Nephron (organoid): ENCODE measurements around the gene PCNX2.

ENCODE experiments used
- H3K27ac Mint-ChIP-seq, 3 experiments: 2 replicates each; pipeline ENCODE4 v1.8.0; 2020; ENCODE audit warnings: mixed read lengths in 3 of 3, mild to moderate bottlenecking in 2 of 3, moderate library complexity in 1 of 3
- H3K27me3 Mint-ChIP-seq: 2 replicates; pipeline ENCODE4 v1.8.0; 2021; ENCODE audit warnings: low read depth, mild to moderate bottlenecking, moderate library complexity, mixed read lengths
- H3K36me3 Mint-ChIP-seq: 2 replicates; pipeline ENCODE4 v1.8.0; 2020; ENCODE audit warnings: low read depth, mixed read lengths
- H3K4me1 Mint-ChIP-seq: 2 replicates; pipeline ENCODE4 v1.8.0; 2020; ENCODE audit warnings: mixed read lengths
- H3K4me3 Mint-ChIP-seq, 3 experiments: 2 replicates each; pipeline ENCODE4 v1.8.0; 2020; ENCODE audit warnings: mild to moderate bottlenecking in 3 of 3, mixed read lengths in 3 of 3, moderate library complexity in 2 of 3
- H3K9me3 Mint-ChIP-seq: 2 replicates; pipeline ENCODE4 v1.8.0; 2020; ENCODE audit warnings: mixed read lengths
- TF ChIP-seq, protein P1 (sequence below), 3 experiments: fragments of 200-600 bp; sonication (generic); IDR thresholded peaks; one replicate each; pipeline ENCODE4 v1.5.0; 2021; ENCODE audit warnings: antibody characterized with exemption in 3 of 3; ENCODE audit not compliant: unreplicated experiment in 3 of 3

Gene PCNX2

GRCh38 chr1:233261695-233262094 is 33.8 kb downstream of the PCNX2 start:
- TF ChIP-seq, protein P1, sequence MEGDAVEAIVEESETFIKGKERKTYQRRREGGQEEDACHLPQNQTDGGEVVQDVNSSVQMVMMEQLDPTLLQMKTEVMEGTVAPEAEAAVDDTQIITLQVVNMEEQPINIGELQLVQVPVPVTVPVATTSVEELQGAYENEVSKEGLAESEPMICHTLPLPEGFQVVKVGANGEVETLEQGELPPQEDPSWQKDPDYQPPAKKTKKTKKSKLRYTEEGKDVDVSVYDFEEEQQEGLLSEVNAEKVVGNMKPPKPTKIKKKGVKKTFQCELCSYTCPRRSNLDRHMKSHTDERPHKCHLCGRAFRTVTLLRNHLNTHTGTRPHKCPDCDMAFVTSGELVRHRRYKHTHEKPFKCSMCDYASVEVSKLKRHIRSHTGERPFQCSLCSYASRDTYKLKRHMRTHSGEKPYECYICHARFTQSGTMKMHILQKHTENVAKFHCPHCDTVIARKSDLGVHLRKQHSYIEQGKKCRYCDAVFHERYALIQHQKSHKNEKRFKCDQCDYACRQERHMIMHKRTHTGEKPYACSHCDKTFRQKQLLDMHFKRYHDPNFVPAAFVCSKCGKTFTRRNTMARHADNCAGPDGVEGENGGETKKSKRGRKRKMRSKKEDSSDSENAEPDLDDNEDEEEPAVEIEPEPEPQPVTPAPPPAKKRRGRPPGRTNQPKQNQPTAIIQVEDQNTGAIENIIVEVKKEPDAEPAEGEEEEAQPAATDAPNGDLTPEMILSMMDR (IDR thresholded peaks at IDR 0.05; ENCODE audit: unreplicated experiment in 3 of 3) = no peak
- H3K27ac Mint-ChIP-seq = peak overlapping the region; percentile 49 to 81 (median 76)
- H3K27me3 Mint-ChIP-seq = no peaks in the 10 kb centered on the region
- no peaks in the 10 kb centered on the region for H3K9me3 Mint-ChIP-seq
- peaks cover 26% of the 10 kb centered on the region for H3K36me3 Mint-ChIP-seq
- H3K4me3 Mint-ChIP-seq = no peak overlapping the region
- H3K4me1 Mint-ChIP-seq = no peaks in the 10 kb centered on the region

- Mint-ChIP-seq H3K27ac (peak overlapping the region; percentile 49 to 81 (median 76)), H3K27me3 (no peaks in the 10 kb centered on the region), H3K4me1 (no peaks in the 10 kb centered on the region), H3K36me3 (peaks cover 26% of the 10 kb centered on the region), H3K9me3 (no peaks in the 10 kb centered on the region), H3K4me3 (no peak overlapping the region)
- TF ChIP-seq, protein P1 (IDR thresholded peaks at IDR 0.05; ENCODE audit: unreplicated experiment in 3 of 3) = no peak
Measured at GRCh38 chr1:233261206-233261605, 34.3 kb downstream of the PCNX2 start.

DNA sequence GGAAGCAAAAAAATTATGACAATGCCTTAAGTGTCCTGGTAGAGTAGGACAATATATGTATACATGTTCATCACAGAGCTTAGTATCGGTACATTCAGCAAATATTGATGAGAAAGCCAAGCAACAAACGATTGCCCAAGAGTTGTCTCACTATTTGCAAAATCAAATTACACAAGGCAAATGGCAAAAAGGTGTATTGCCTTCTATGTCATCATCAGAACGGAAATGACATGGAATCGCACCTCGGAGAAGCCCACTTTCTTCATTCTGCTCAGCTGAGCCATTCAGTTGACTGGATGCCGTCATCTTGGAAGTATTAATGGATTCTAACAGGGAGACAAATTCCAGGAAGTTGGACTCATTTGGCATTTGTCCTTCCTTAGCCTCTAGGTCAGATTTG is 37.7 kb downstream of the PCNX2 start:
- no peak overlapping the region for H3K27ac Mint-ChIP-seq
- TF ChIP-seq, protein P1 (IDR thresholded peaks at IDR 0.05; ENCODE audit: unreplicated experiment in 3 of 3) = no peak
- no peaks in the 10 kb centered on the region for H3K9me3 Mint-ChIP-seq

GRCh38 chr1:233256789-233257188 is 38.7 kb downstream of the PCNX2 start:
- TF ChIP-seq, protein P1 (IDR thresholded peaks at IDR 0.05; ENCODE audit: unreplicated experiment in 3 of 3) = no peak
- H3K36me3 Mint-ChIP-seq = peaks cover 26% of the 10 kb centered on the region
- peaks cover 7% of the 10 kb centered on the region for H3K4me1 Mint-ChIP-seq
- no peak overlapping the region for H3K4me3 Mint-ChIP-seq
- H3K27me3 Mint-ChIP-seq = no peaks in the 10 kb centered on the region
- H3K27ac Mint-ChIP-seq = no peak overlapping the region
- no peaks in the 10 kb centered on the region for H3K9me3 Mint-ChIP-seq

More for the DNA sequence above, 37.7 kb downstream of the PCNX2 start:
- H3K4me3 Mint-ChIP-seq = no peak overlapping the region
- H3K27me3 Mint-ChIP-seq = no peaks in the 10 kb centered on the region
- peaks cover 7% of the 10 kb centered on the region for H3K4me1 Mint-ChIP-seq
- H3K36me3 Mint-ChIP-seq = peaks cover 26% of the 10 kb centered on the region

DNA sequence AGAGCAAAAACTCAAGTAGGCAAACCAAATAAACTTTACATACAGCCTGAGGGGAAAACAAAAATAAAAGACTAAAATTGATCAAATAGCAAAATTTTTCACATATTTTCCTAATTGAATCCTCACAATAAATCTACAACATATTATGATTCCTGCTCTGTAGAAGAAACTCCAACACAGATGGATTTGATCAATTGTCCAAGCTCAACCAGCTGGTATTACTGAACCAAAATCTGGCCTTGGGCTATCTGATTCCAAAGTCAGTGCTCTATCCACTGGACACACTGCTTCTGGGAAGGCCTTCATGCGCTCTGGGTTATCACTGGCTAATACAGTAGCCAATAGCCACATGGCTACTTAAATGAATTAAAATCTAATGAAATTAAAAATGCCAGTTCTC is 39.3 kb downstream of the PCNX2 start:
- Mint-ChIP-seq H3K36me3 (peaks cover 27% of the 10 kb centered on the region), H3K4me3 (no peak overlapping the region), H3K9me3 (no peaks in the 10 kb centered on the region), H3K27ac (no peak overlapping the region), H3K27me3 (no peaks in the 10 kb centered on the region), H3K4me1 (peaks cover 7% of the 10 kb centered on the region)
- TF ChIP-seq, protein P1 (IDR thresholded peaks at IDR 0.05; ENCODE audit: unreplicated experiment in 3 of 3) = no peak

DNA sequence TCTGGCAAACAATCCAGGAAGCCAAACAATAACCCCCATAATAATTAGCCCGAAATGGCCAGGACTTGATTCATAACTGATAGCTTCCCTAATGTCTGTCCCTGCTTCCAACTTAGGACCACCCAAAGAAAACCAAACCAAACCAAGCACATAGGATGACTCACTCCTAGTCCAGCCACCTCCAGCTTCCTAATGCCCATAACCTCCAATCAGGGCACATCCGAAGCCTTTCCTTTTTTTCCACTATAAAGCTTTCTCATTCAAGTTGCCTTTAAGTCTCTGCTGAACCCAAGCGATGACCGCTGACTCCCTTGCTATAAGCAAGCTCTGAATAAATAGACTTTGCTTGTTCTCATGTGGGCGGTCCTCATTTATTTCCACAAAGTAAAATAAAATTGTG is 40.4 kb downstream of the PCNX2 start:
- Mint-ChIP-seq H3K36me3 (peaks cover 30% of the 10 kb centered on the region), H3K27ac (peak overlapping the region; percentile 12 to 31 (median 13)), H3K4me1 (peaks cover 7% of the 10 kb centered on the region), H3K9me3 (no peaks in the 10 kb centered on the region), H3K27me3 (no peaks in the 10 kb centered on the region), H3K4me3 (no peak overlapping the region)
- TF ChIP-seq, protein P1 (IDR thresholded peaks at IDR 0.05; ENCODE audit: unreplicated experiment in 3 of 3) = no peak
